Measurements from ENCODE around the gene ZFHX3.

The ZFHX3 gene

GRCh38 chr16:73068541-73069401 is 20.8 kb upstream of the ZFHX3 start:
- FAIRE-seq (no peak), DNase-seq (ENCODE audit: extremely low spot score, insufficient read length, low read depth) (no peak)

GRCh38 chr16:73067671-73068540 is 20.0 kb upstream of the ZFHX3 start:
- DNase-seq (ENCODE audit: extremely low spot score, insufficient read length, low read depth) (no peak), FAIRE-seq (no peak)

GRCh38 chr16:73066927-73067670 is 19.2 kb upstream of the ZFHX3 start:
- no peak for DNase-seq (ENCODE audit: extremely low spot score, insufficient read length, low read depth)
- FAIRE-seq: no peak

GRCh38 chr16:73066331-73066926 is 18.5 kb upstream of the ZFHX3 start:
- no peak for FAIRE-seq

DNA sequence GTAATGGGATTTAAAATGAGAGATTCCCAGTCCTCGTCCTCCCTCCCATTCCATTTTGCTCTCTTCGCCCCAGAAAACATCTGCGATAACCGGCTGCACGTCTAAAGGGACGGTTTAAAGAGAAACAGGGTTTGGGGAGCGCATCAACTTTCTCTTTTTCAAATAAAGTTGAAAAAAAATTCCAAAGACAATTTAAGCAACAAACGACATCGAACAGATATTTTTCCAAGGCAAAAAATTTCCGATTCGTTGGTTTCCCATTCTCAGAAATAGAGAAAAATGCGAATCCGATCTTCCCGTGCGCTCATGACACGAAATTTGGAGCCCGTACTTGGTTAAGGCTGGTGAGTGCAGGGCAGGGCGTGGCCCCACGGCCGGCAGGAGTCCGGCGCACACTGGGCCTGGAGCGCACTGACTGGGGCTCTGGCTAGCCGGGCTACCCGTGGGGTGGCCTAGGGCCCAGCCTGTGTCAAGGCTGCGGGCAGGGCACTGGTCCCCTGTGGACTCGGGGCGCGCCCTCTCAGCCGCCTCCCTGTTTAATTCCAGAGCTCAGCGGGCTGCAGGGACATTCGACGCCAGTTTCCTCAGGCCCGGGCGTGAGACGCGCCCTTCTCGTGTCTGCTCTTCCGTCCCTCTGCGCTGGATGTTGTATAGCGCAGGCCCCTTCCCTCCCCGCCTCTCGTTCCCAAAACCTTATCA is 17.9 kb upstream of the ZFHX3 start:
- DNase-seq (ENCODE audit: extremely low spot score, insufficient read length, low read depth): no peak
- FAIRE-seq: no peak

More at GRCh38 chr16:73066331-73066926, 18.5 kb upstream of the ZFHX3 start:
- DNase-seq (ENCODE audit: extremely low spot score, insufficient read length, low read depth): no peak

DNA sequence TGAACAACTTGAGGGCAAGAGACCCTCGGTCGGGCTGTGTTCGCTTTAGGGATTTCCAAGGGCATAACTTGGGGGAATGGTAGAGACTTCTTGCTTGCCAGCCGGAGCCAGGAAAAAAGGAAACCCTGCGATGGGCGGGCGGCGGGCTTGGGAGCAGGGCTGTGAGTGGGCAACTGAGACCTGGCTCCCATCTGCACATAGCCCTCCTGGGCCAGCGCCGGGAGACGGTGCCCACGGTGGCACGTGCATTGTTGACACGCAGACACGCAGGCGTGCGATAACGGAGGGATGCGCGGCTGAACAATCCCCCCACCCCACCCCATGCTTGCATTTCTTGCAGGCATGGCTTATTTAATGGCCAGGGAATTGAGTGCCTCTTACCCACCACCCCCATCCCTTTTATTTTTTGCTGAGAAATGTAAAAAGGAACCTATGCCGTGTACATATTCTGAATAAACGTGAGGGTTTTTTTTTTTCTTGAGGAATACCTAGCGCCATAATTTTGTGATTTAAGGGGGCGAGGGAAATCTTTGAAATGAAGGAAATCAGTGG is 17.1 kb upstream of the ZFHX3 start:
- FAIRE-seq: no peak

DNA sequence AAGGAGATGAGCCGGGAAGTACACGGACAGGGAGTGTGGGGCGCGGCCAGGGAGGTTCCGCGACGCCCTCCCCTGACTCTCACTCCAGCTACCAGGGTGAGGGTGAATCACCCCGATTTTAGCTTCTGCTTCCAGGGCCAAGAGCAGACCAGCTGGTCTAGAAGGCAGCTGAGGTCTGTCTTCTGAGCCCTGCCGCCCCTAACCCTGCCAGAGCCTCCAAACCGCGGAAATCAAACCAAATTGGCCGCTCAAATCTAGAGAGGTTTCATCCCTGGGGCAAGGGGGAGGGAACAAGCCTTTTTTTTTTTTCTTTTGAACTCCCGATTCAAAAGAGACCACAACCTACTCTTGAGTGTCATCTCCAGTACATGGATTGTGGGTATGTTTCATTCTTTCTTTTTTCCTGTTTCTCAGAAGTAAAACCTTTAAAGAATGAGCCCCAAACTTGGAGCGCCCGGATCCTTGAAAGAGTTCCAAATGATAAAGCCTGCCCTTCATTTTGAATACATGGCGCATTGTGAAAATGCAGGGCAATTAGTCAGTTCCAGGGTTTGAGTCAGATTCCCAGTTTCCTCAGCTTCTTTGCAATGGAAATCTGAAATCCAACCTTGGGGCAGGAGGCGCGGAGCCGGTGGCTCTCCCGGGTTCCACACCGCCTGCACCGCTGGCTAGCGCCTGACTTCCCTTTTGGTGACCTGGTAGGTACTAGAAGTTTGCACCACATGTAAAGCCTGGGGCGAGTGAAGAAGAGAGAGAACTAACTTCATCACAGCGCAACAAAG is 16.5 kb upstream of the ZFHX3 start:
- FAIRE-seq (no peak), DNase-seq (ENCODE audit: extremely low spot score, insufficient read length, low read depth) (no peak)

More for the DNA sequence above, 17.1 kb upstream of the ZFHX3 start:
- no peak for DNase-seq (ENCODE audit: extremely low spot score, insufficient read length, low read depth)

- FAIRE-seq: no peak
- DNase-seq (ENCODE audit: extremely low spot score, insufficient read length, low read depth): no peak
These were observed 15.9 kb upstream of the ZFHX3 start for GRCh38 chr16:73063854-73064211.

GRCh38 chr16:73062743-73063733 is 15.1 kb upstream of the ZFHX3 start:
- DNase-seq (ENCODE audit: extremely low spot score, insufficient read length, low read depth): no peak
- no peak for FAIRE-seq

DNA sequence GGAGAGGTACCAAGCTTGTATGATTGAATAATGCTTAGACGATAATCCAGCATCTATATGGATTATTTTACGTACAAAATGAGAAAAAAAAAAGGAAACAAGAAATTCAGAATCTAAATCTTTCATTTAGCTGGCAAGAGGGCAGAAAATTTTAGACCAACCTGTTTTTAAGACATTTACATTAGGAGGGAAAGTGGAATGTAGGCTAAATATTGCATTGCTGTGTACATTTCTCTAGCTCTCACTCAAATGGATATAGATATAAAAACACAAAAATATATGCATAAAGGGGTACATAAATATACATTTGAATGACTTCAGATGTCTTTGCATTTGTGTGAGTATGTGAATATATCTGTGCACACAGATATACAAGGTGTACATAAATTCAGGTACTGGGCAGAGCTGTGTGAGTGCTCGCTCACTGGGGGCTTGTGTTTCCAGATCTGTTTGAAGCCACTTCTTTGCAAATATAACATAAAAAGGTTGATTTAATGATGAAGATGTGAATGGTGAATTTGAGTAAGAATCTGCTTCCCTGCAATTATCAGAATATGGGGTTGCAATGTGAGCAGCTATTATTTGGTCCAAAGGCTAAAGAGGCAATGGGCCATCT is 14.2 kb upstream of the ZFHX3 start:
- FAIRE-seq (no peak), DNase-seq (ENCODE audit: extremely low spot score, insufficient read length, low read depth) (no peak)

DNA sequence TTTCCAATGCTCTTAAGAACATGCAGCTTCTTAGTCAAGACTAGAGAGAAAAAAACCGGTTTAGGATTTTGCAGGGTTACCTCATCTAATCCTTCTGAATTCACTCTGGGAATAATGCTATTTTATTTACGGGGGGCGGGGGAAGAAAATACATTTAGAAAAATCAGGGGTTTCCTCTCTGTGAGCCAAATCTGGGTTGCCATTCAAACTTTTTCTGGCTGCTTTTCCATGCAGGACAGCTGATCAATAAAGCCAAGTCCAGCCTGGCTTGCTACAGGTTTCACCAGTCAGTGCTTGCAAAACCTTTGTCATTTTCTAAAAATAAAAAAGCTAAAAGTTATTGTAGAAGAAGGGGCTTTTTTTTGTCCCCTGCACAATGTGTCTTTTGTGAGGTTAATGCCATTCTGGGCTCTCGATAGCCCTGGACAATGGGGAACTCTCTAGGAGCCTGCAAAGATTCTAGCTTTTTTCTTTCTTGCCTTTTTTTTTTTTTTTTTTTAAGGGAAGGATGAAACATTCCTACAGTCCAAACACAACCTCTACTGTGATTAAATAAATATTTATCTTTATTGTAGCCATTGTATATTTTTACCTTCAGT is 13.1 kb upstream of the ZFHX3 start:
- DNase-seq (ENCODE audit: extremely low spot score, insufficient read length, low read depth): no peak
- FAIRE-seq: no peak

DNA sequence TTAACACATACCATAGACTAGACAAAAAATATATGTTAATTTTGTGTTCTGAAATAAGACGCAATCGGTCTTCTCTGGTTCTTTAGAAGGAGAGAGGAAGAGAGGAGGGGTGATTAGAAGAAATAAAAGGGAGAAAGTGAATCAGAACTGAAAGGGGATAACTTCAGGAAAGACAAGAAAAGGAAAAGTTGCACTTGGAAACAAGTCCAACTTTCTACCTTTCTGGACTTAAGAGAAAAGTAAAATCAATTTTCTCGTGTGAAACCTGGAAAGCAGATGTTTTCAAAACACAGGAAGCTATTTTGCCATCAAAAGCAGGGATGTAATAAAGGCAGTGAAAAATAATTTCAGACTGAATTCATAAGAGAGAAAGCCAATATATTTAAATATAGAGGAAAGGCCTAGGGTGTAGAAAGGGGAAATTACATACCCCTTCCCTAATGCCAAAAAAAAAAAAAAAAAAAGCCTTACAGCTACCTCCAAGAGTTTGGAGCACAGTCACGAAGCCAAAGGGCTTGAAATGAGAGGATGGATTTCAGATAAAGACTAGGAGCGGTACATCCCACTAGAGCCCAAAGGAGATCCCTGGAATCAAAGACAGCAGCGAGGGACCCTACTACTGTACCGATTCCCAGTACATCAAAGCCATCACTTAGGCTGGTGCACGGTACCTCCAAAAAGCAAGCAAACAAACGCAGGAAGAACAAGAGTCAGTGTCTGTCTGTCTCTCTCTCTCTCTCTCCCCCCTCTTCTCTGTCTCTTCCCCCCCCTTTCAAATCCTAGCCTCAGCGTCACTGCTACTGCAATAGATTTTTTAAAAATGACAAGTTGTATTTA is 12.1 kb upstream of the ZFHX3 start:
- FAIRE-seq (no peak), DNase-seq (ENCODE audit: extremely low spot score, insufficient read length, low read depth) (no peak)

DNA sequence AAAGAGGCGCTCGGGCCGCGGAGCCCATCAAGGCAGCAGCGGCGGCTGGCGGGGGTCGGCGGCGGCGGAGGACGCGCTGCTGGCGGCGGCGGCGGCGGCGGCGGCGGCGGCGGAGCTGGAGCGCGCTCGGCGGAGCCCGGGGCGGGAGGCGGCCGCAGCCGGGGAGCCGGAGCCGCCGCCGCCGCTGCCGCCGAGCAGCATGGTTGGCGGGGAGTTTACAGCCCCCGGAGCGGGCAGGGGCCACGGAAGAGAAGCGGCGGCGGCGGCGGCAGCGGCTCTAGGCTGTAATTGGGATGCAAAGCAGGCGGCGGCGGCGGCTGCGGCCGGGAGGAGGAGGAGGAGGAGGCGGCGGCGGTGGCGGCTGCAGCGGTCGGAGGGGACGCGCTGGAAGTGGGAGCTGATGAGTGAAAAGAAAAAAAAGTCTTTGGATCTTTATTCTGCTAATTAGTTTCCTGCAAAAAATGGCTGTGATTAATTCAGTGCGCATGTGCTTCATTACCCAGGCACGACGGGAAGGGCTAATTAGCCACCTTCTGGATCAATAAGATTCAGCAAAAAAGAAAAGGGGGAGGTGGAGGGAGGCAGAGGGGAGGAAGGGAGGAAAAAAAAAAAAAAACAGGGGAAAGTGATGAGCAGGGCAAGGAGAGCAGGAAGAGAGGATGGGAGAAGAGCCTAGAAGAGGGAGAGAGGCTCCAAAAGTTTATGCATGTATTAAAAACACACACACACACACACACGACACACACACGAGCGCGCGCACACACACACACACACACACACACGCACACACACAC is 10.9 kb upstream of the ZFHX3 start:
- no peak for DNase-seq (ENCODE audit: extremely low spot score, insufficient read length, low read depth)
- peak; percentile 38 for FAIRE-seq

DNA sequence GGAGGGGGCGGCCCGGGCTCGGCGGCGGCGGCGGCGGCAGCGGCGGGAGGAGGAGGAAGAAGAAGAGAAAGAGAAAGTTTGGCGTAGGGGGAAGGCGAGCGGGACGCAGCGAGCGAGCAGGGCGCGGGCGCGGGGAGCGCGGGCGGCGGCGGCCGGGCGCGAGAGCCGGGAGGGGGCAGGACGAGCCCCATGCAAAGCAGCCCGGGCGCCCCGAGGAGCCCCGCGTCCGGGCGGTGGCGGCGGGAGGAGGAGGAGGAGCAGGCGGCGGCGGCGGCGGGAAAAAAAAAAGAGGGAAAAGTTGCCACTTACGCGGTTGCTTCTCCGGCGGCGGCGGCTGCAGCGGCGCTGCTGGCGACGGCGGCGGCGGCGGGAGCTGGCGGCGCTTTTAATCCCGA is 10.3 kb upstream of the ZFHX3 start:
- FAIRE-seq (no peak), DNase-seq (ENCODE audit: extremely low spot score, insufficient read length, low read depth) (no peak)
